PC-3 (cell line): ENCODE results near the gene KRCC1. TPM values are rescaled to one million over a fixed set of nuclear protein-coding genes. Genes with fewer than 3 reads are reported as not detected.

Source experiments
- ATAC-seq: fragments of 200-7000 bp; cut with Tn5 transposase; 2 replicates; pipeline ENCODE4 v1.9.1; 2020; ENCODE audit warnings: mild to moderate bottlenecking, moderate library complexity
- BruUV-seq: library from RNA; stranded (reverse); fragments of 400-500 nt; replicated peaks from 2 replicates; lab custom pipeline; 2021; lab: Mats Ljungman, UMichigan
- CTCF ChIA-PET: fragments of 300-600 bp; sonication (Branson Sonifier 250); formaldehyde crosslinking; loops from one replicate; lab custom pipeline; 2022; ENCODE audit warnings: antibody characterized with exemption; lab: Charles Lee
- POLR2A ChIA-PET: fragments of 300-600 bp; sonication (Branson Sonifier 250); formaldehyde crosslinking; loops from one replicate; lab custom pipeline; 2022; ENCODE audit warnings: antibody characterized with exemption; ENCODE audit not compliant: unreplicated experiment; lab: Charles Lee
- DNase-seq: peaks from one replicate; pipeline ENCODE4 v3.0.0-alpha.2; 2015
- H2AFZ ChIP-seq: fragments of 300-600 bp; sonication (generic); 2 replicates; pipeline ENCODE4 v1.6.0; 2016; ENCODE audit warnings: antibody characterized with exemption, low read length
- H3F3A ChIP-seq: fragments of 300-600 bp; sonication (generic); one replicate; pipeline ENCODE4 v1.6.0; 2017; ENCODE audit warnings: antibody characterized with exemption, low read length, control low read depth, mild to moderate bottlenecking; ENCODE audit not compliant: unreplicated experiment
- H3K27ac ChIP-seq: fragments of 300-600 bp; sonication (generic); 2 replicates; pipeline ENCODE4 v1.5.1; 2016; ENCODE audit warnings: mild to moderate bottlenecking, low read length
- H3K27me3 ChIP-seq: fragments of 300-600 bp; sonication (generic); 2 replicates; pipeline ENCODE4 v1.6.1; 2016; ENCODE audit warnings: low read length, mixed read lengths
- H3K36me3 ChIP-seq: fragments of 300-600 bp; sonication (generic); 2 replicates; pipeline ENCODE4 v1.6.1; 2016; ENCODE audit warnings: low read depth, mixed run types, low read length, mixed read lengths
- H3K4me1 ChIP-seq: fragments of 300-600 bp; sonication (generic); 2 replicates; pipeline ENCODE4 v1.5.1; 2016; ENCODE audit warnings: low read length; ENCODE audit not compliant: insufficient read depth
- H3K4me2 ChIP-seq: fragments of 300-600 bp; sonication (generic); 2 replicates; pipeline ENCODE4 v1.6.0; 2016; ENCODE audit warnings: low read length
- H3K4me3 ChIP-seq: fragments of 300-600 bp; sonication (generic); 2 replicates; pipeline ENCODE4 v1.5.1; 2016; ENCODE audit warnings: mild to moderate bottlenecking, low read length, mixed read lengths
- H3K79me2 ChIP-seq: fragments of 300-600 bp; sonication (generic); 2 replicates; pipeline ENCODE4 v1.6.1; 2017; ENCODE audit warnings: low read length, mixed read lengths
- H3K9ac ChIP-seq: fragments of 300-600 bp; sonication (generic); 2 replicates; pipeline ENCODE4 v1.6.0; 2016; ENCODE audit warnings: mild to moderate bottlenecking, low read length
- H3K9me2 ChIP-seq: fragments of 300-600 bp; sonication (generic); replicated peaks from 2 replicates; pipeline ENCODE4 v1.6.1; 2016; ENCODE audit warnings: mixed run types, low read length, mixed read lengths
- H3K9me3 ChIP-seq: fragments of 300-600 bp; sonication (generic); 2 replicates; pipeline ENCODE4 v1.6.1; 2016; ENCODE audit warnings: low read length, mixed read lengths
- H4K20me1 ChIP-seq: fragments of 300-600 bp; sonication (generic); 2 replicates; pipeline ENCODE4 v1.6.1; 2016; ENCODE audit warnings: low read length, mixed read lengths
- EZH2 ChIP-seq: fragments of 300-600 bp; sonication (generic); IDR thresholded peaks from one replicate; pipeline ENCODE4 v1.6.1; 2017; ENCODE audit warnings: antibody characterized with exemption, mild to moderate bottlenecking, low read length; ENCODE audit not compliant: unreplicated experiment
- EZH2phosphoT487 ChIP-seq: fragments of 300-600 bp; sonication (generic); IDR thresholded peaks from 2 replicates; pipeline ENCODE4 v1.6.1; 2018; ENCODE audit warnings: mild to moderate bottlenecking, antibody characterized with exemption, low read length, borderline replicate concordance
- intact Hi-C: fragments of 100-400 bp; cut with micrococcal nuclease; formaldehyde crosslinking; loops from 2 replicates; pipeline ENCODE4 v1.9.0; 2023
- total RNA-seq: library from RNA; depleted of rRNA; stranded (reverse); fragments of >200 nt; gene quantifications from 2 replicates; pipeline ENCODE4 v1.2.3, GENCODE V29; 2014
- TF ChIP-seq, protein P1 (sequence below): fragments of 300-600 bp; sonication (generic); conservative IDR thresholded peaks from 2 replicates; pipeline ENCODE4 v1.5.1; 2017; ENCODE audit warnings: antibody characterized with exemption, low read depth, mild to moderate bottlenecking, low read length

The KRCC1 gene
- total RNA-seq, 1 experiment from 2014 or later: 14.1 TPM

DNA sequence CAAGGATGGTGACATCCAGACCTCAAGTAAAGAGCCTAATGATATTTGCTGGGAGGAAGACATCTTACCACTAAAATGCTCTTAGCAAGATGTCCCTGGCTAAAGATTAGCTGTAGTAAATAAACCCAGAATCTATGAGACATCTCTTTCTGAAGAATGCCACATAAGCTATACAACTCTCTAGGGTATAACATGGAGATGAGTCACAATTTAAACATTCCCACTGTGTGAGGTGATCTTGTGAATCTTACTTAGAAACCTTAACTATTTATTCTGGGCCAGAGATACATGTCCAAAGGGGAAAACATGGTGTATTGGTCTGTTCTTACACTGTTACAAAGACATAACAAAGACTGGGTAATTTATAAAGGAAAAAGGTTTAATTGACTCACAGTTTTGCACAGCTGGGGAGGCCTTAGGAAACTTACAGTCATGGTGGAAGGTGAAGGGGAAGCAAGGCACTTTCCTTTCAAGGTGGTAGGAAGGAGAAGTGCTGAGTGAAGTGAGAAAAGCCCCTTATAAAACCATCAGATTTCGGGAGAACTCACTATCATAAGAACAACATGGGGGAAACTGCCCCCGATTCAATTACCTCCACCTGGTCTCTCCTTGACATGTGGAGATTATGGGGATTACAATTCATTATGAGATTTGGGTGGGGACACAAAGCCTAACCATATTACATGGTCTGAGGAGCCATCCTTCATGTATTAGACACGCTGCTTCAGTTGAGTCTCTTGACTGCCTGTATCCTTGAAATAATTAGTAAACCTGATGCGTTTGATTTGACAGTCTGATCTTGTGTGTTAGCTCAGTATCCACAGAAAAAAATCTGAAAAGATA is 17.1 kb downstream of the KRCC1 start:
- H3K27ac ChIP-seq: peak overlapping the region; percentile 91
- no peaks in the 10 kb centered on the region for H3K9me2 ChIP-seq
- DNase-seq (peak; percentile 93), ATAC-seq (peak; percentile 96)
- no peaks in the 10 kb centered on the region for H3K9me3 ChIP-seq
- H3K9ac ChIP-seq: peak overlapping the region; percentile 48; the same call in 1 of the 2 replicates
- no peaks in the 10 kb centered on the region for H3K27me3 ChIP-seq
- H3K36me3 ChIP-seq: peaks cover 14% of the 10 kb centered on the region
- H2AFZ ChIP-seq: no peak overlapping the region
- CTCF ChIA-PET: interaction anchor here (1.2 kb wide), 1 partner anchor 16 kb away, joined by 6 read pairs; no protein-coding TSS in a partner anchor
- H3F3A ChIP-seq: peaks cover 13% of the 10 kb centered on the region
- H3K4me1 ChIP-seq: peaks cover 34% of the 10 kb centered on the region
- H3K4me3 ChIP-seq: no peak overlapping the region
- H4K20me1 ChIP-seq: no peaks in the 10 kb centered on the region
- BruUV-seq: no TSS peak
- POLR2A ChIA-PET: interaction anchor here (0.6 kb wide), 1 partner anchor 20 kb away, joined by 7 read pairs; no protein-coding TSS in a partner anchor
- intact Hi-C loops: loop anchor here (1.0 kb wide), 1 partner anchor 17 kb away; the partner anchor contains the start of gene KRCC1
- no peaks in the 10 kb centered on the region for H3K79me2 ChIP-seq
- H3K4me2 ChIP-seq: peak overlapping the region; percentile 60
- no peak for TF ChIP-seq EZH2phosphoT487

DNA sequence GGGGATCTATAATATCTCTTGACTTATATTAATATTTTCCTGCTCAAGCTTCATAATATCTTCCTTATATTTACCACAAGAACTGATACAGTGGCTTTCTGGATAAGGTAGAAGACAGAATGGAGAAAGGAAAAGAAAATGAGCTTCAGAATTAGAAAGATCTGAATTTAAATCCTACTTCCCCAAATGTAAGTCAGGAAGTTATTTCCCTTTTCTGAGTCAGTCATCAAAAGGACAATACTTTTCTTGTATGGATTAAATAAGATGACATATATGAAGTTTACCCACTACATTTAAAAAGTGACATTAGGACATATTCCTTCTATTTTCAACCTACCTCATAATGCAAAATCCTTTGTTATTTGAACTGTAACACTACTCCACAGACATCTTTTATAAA is 19.0 kb downstream of the KRCC1 start:
- H3K27me3 ChIP-seq: no peaks in the 10 kb centered on the region
- intact Hi-C loops: no loop called here
- peak overlapping the region; percentile 33 for H3K9ac ChIP-seq
- peak overlapping the region; percentile 60 for H3K4me2 ChIP-seq
- H4K20me1 ChIP-seq: no peaks in the 10 kb centered on the region
- H3K36me3 ChIP-seq: peaks cover 15% of the 10 kb centered on the region
- no peaks in the 10 kb centered on the region for H3K9me2 ChIP-seq
- TF ChIP-seq EZH2phosphoT487 (no peak), EZH2 (no peak)
- TF ChIP-seq, protein P1, sequence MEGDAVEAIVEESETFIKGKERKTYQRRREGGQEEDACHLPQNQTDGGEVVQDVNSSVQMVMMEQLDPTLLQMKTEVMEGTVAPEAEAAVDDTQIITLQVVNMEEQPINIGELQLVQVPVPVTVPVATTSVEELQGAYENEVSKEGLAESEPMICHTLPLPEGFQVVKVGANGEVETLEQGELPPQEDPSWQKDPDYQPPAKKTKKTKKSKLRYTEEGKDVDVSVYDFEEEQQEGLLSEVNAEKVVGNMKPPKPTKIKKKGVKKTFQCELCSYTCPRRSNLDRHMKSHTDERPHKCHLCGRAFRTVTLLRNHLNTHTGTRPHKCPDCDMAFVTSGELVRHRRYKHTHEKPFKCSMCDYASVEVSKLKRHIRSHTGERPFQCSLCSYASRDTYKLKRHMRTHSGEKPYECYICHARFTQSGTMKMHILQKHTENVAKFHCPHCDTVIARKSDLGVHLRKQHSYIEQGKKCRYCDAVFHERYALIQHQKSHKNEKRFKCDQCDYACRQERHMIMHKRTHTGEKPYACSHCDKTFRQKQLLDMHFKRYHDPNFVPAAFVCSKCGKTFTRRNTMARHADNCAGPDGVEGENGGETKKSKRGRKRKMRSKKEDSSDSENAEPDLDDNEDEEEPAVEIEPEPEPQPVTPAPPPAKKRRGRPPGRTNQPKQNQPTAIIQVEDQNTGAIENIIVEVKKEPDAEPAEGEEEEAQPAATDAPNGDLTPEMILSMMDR: no peak
- no peak overlapping the region for H2AFZ ChIP-seq
- TSS peak; percentile 97 for BruUV-seq
- no peak overlapping the region for H3K4me3 ChIP-seq
- ChIA-PET POLR2A (no interaction called here), CTCF (no interaction called here)
- peaks cover 34% of the 10 kb centered on the region for H3K4me1 ChIP-seq
- ATAC-seq (no peak), DNase-seq (no peak)
- H3K27ac ChIP-seq: peak overlapping the region; percentile 77
- H3K79me2 ChIP-seq: no peaks in the 10 kb centered on the region
- H3F3A ChIP-seq: peaks cover 13% of the 10 kb centered on the region
- H3K9me3 ChIP-seq: no peaks in the 10 kb centered on the region

DNA sequence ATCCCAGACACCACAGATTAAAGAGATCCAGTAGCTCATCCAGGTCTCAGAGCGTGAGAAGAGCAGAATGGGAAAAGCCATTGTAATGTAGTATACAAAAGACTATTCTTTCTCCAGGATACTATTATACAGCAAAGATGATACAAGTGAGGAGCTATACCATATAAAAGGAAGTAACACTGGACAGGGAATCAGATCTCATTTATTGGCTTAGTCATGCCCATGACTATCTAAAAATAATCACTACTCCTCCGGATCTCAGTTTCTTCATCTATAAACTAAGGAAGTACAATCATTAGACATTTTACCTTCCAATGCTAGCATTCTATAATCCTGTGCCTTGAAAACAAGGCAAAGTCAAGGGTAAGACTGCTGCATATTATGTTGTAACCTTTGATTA is 19.4 kb downstream of the KRCC1 start:
- no TSS peak for BruUV-seq
- peak overlapping the region; percentile 33 for H3K9ac ChIP-seq
- no peaks in the 10 kb centered on the region for H4K20me1 ChIP-seq
- CTCF ChIA-PET: no interaction called here
- H3K27me3 ChIP-seq: no peaks in the 10 kb centered on the region
- no peak overlapping the region for H2AFZ ChIP-seq
- H3K36me3 ChIP-seq: peaks cover 15% of the 10 kb centered on the region
- peak overlapping the region; percentile 77 for H3K27ac ChIP-seq
- POLR2A ChIA-PET: no interaction called here
- H3K9me3 ChIP-seq: no peaks in the 10 kb centered on the region
- peak overlapping the region; percentile 60 for H3K4me2 ChIP-seq
- intact Hi-C loops: no loop called here
- TF ChIP-seq, protein P1: no peak
- TF ChIP-seq EZH2 (no peak), EZH2phosphoT487 (no peak)
- H3K4me3 ChIP-seq: no peak overlapping the region
- H3K4me1 ChIP-seq: peaks cover 34% of the 10 kb centered on the region
- ATAC-seq: peak; percentile 51
- peaks cover 13% of the 10 kb centered on the region for H3F3A ChIP-seq
- no peaks in the 10 kb centered on the region for H3K79me2 ChIP-seq
- no peaks in the 10 kb centered on the region for H3K9me2 ChIP-seq
- peak; percentile 72 for DNase-seq
